ENCODE measurements around the gene AGRP.
A peak's percentile ranks its signal among the peaks of the same experiment; 100 is the strongest.

AGRP gene

DNA sequence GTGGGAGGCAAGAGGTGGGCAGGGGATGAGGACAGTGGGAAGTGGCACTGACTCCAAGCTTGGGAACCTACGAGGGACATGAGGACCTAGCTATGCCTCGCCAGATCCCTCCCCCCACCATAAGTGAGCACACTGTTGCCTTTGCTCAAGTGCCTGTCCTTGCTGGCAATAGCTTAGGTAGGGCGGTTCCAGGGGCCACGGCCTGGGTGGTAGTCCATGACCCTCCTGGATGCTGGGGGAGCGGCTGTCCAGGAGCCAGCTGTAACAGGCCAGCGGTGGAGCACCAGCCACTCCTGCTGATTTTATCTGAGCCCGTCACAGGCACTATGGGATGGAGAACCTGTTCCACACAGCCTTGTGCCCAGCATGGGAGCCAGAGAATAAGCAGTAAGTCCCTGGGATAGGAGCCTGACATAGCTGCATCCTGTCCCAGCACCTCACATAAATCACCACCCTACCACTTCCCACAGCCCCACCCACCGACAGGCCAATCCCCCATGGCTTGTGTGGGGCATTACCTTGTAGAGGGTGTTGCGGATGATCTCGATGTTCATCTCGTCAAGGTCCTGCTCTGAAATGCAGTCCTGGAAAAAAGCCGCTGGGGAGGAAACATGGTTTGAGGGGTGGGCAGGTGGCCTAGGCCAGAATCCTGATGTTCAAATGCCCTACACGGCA lies 40.6 kb downstream of the AGRP start:
- H3K79me1 ChIP-seq (replicated peaks; ENCODE audit: low read length, poor library complexity, severe bottlenecking): peaks cover 54% of the 10 kb centered on the region
- no peak overlapping the region for H3K23ac ChIP-seq (ENCODE audit: low read length in 2 of 2)
- no peak overlapping the region for H3K14ac ChIP-seq (ENCODE audit: low read length in 2 of 2)

DNA sequence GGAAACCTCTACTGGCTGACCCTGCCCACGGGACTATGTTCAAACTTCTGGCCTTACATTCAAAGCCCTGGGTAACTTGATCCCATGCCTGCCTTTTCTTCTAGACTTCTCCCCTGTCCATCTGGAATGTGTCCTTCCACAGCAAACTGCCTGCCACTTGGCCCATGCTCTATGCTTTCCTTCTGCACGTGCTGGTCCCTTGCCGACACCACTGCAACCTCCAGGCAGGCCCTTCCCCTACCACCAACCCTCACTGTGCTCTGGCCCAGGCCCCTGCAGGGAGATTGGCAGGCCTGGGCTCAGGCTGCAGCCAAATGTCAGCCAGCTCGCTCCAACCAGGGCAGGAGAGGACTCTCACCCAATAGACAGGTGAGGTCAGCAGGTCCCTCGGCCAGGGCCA lies 41.4 kb downstream of the AGRP start:
- no peak overlapping the region for H2BK15ac ChIP-seq (ENCODE audit: low read depth, poor library complexity, severe bottlenecking)
- WGBS: 95% methylated on average over 5 of the region's 5 CpGs
- H2BK12ac ChIP-seq (ENCODE audit: low read length in 2 of 2): no peak overlapping the region
- H3K27ac ChIP-seq (ENCODE audit: low read length, poor library complexity, severe bottlenecking): no peak overlapping the region
- H3K18ac ChIP-seq (ENCODE audit: low read depth in 1 of 2, low read length in 2 of 2): no peak overlapping the region
- peaks cover 69 to 91% of the 10 kb centered on the region in 2 experiments for H3K36me3 ChIP-seq (ENCODE audit: control insufficient read depth in 1 of 2, insufficient read depth in 2 of 2, low read depth in 1 of 2, low read length in 2 of 2)
- H3K4ac ChIP-seq (ENCODE audit: low read depth in 1 of 2, low read length in 2 of 2): no peak overlapping the region
- H3K79me1 ChIP-seq (replicated peaks; ENCODE audit: low read length, poor library complexity, severe bottlenecking): peaks cover 46% of the 10 kb centered on the region
- no peak overlapping the region for H4K91ac ChIP-seq (ENCODE audit: low read length)
- H2AK5ac ChIP-seq (ENCODE audit: low read length, severe bottlenecking): no peak overlapping the region
- H3K9me3 ChIP-seq (ENCODE audit: control insufficient read depth, low read length): no peaks in the 10 kb centered on the region
- no peak overlapping the region for H3K4me3 ChIP-seq (ENCODE audit: insufficient read depth in 1 of 2, low read depth in 1 of 2, low read length in 2 of 2)
- no peaks in the 10 kb centered on the region for H3K27me3 ChIP-seq (ENCODE audit: control insufficient read depth in 1 of 2, insufficient read depth in 1 of 2, low read length in 2 of 2)
- H3K4me1 ChIP-seq (ENCODE audit: control insufficient read depth, insufficient read depth, low read depth, low read length): peaks cover 30% of the 10 kb centered on the region
- H4K8ac ChIP-seq (ENCODE audit: low read length): no peak overlapping the region
- no peak overlapping the region for H3K4me2 ChIP-seq (ENCODE audit: low read length, poor library complexity, severe bottlenecking)
- no peak for DNase-seq
- no peak overlapping the region for H2AFZ ChIP-seq (ENCODE audit: low read depth, low read length)
- H3K14ac ChIP-seq (ENCODE audit: low read length in 2 of 2): no peak overlapping the region
- no peak overlapping the region for H2BK5ac ChIP-seq (ENCODE audit: low read depth, low read length, poor library complexity, severe bottlenecking)
- no peak overlapping the region for H3K9ac ChIP-seq (ENCODE audit: low read length)
- no peak overlapping the region for H3K23ac ChIP-seq (ENCODE audit: low read length in 2 of 2)
- no peak overlapping the region for H2BK120ac ChIP-seq (ENCODE audit: low read depth, low read length)

More for the DNA sequence above, 40.6 kb downstream of the AGRP start:
- H3K4ac ChIP-seq (ENCODE audit: low read depth in 1 of 2, low read length in 2 of 2): no peak overlapping the region
- no peak overlapping the region for H3K4me2 ChIP-seq (ENCODE audit: low read length, poor library complexity, severe bottlenecking)
- no peak overlapping the region for H2BK120ac ChIP-seq (ENCODE audit: low read depth, low read length)
- H3K18ac ChIP-seq (ENCODE audit: low read depth in 1 of 2, low read length in 2 of 2): no peak overlapping the region
- WGBS: 95% methylated on average over 12 of the region's 13 CpGs
- peaks cover 37% of the 10 kb centered on the region for H3K4me1 ChIP-seq (ENCODE audit: control insufficient read depth, insufficient read depth, low read depth, low read length)
- no peak overlapping the region for H2BK5ac ChIP-seq (ENCODE audit: low read depth, low read length, poor library complexity, severe bottlenecking)
- no peak overlapping the region for H4K91ac ChIP-seq (ENCODE audit: low read length)
- H3K36me3 ChIP-seq (ENCODE audit: control insufficient read depth in 1 of 2, insufficient read depth in 2 of 2, low read depth in 1 of 2, low read length in 2 of 2): peaks cover 63 to 91% of the 10 kb centered on the region in 2 experiments
- peak overlapping the region; percentile 47 for H3K9ac ChIP-seq (ENCODE audit: low read length)
- H3K4me3 ChIP-seq (ENCODE audit: insufficient read depth in 1 of 2, low read depth in 1 of 2, low read length in 2 of 2): peak overlapping the region in 1 of 2 experiments; percentile 45
- H2BK15ac ChIP-seq (ENCODE audit: low read depth, poor library complexity, severe bottlenecking): no peak overlapping the region
- no peak overlapping the region for H2AFZ ChIP-seq (ENCODE audit: low read depth, low read length)
- H3K27me3 ChIP-seq (ENCODE audit: control insufficient read depth in 1 of 2, insufficient read depth in 1 of 2, low read length in 2 of 2): no peaks in the 10 kb centered on the region
- no peak overlapping the region for H2AK5ac ChIP-seq (ENCODE audit: low read length, severe bottlenecking)
- H2BK12ac ChIP-seq (ENCODE audit: low read length in 2 of 2): no peak overlapping the region
- no peak overlapping the region for H4K8ac ChIP-seq (ENCODE audit: low read length)
- no peak overlapping the region for H3K27ac ChIP-seq (ENCODE audit: low read length, poor library complexity, severe bottlenecking)
- no peaks in the 10 kb centered on the region for H3K9me3 ChIP-seq (ENCODE audit: control insufficient read depth, low read length)
- DNase-seq: no peak

DNA sequence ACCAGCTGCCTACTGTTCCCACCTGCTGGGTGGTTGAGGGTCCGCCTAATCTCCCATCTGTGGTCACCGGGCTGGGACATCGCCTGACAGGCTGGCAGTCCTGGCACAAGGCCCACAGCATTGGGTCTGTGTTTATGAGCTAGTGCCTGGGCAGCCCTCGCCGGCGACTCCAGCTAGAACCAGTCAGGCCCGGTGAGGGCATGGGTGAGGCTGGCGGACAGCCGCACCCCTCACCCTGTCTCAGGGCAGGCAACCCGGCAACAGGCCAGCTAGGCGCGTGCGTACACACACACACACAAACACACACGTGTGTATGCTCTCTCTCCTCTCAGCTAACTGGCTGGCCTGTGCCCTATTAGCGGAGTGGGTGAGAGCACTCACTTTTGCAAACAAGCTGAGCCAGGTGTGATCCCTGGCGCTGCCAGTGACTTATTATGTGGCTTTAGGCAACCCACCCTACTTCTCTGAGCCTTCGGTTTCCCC lies 42.0 kb downstream of the AGRP start:
- Histone ChIP-seq H3K23ac (ENCODE audit: low read length in 2 of 2) (no peak overlapping the region), H2BK12ac (ENCODE audit: low read length in 2 of 2) (no peak overlapping the region), H3K27ac (ENCODE audit: low read length, poor library complexity, severe bottlenecking) (no peak overlapping the region), H4K8ac (ENCODE audit: low read length) (no peak overlapping the region), H2AFZ (ENCODE audit: low read depth, low read length) (no peak overlapping the region), H3K9me3 (ENCODE audit: control insufficient read depth, low read length) (no peaks in the 10 kb centered on the region), H3K9ac (ENCODE audit: low read length) (no peak overlapping the region), H3K79me1 (replicated peaks; ENCODE audit: low read length, poor library complexity, severe bottlenecking) (peaks cover 40% of the 10 kb centered on the region), H3K18ac (ENCODE audit: low read depth in 1 of 2, low read length in 2 of 2) (no peak overlapping the region), H2BK15ac (ENCODE audit: low read depth, poor library complexity, severe bottlenecking) (no peak overlapping the region), H2AK5ac (ENCODE audit: low read length, severe bottlenecking) (no peak overlapping the region), H4K91ac (ENCODE audit: low read length) (no peak overlapping the region), H2BK120ac (ENCODE audit: low read depth, low read length) (no peak overlapping the region), H3K27me3 (ENCODE audit: control insufficient read depth in 1 of 2, insufficient read depth in 1 of 2, low read length in 2 of 2) (no peaks in the 10 kb centered on the region), H2BK5ac (ENCODE audit: low read depth, low read length, poor library complexity, severe bottlenecking) (no peak overlapping the region), H3K4me2 (ENCODE audit: low read length, poor library complexity, severe bottlenecking) (no peak overlapping the region), H3K14ac (ENCODE audit: low read length in 2 of 2) (no peak overlapping the region), H3K4me1 (ENCODE audit: control insufficient read depth, insufficient read depth, low read depth, low read length) (peaks cover 25% of the 10 kb centered on the region), H3K36me3 (ENCODE audit: control insufficient read depth in 1 of 2, insufficient read depth in 2 of 2, low read depth in 1 of 2, low read length in 2 of 2) (peaks cover 75 to 91% of the 10 kb centered on the region in 2 experiments), H3K4ac (ENCODE audit: low read depth in 1 of 2, low read length in 2 of 2) (no peak overlapping the region), H3K4me3 (ENCODE audit: insufficient read depth in 1 of 2, low read depth in 1 of 2, low read length in 2 of 2) (no peak overlapping the region)
- WGBS: 97% methylated on average over 17 of the region's 17 CpGs
- no peak for DNase-seq

DNA sequence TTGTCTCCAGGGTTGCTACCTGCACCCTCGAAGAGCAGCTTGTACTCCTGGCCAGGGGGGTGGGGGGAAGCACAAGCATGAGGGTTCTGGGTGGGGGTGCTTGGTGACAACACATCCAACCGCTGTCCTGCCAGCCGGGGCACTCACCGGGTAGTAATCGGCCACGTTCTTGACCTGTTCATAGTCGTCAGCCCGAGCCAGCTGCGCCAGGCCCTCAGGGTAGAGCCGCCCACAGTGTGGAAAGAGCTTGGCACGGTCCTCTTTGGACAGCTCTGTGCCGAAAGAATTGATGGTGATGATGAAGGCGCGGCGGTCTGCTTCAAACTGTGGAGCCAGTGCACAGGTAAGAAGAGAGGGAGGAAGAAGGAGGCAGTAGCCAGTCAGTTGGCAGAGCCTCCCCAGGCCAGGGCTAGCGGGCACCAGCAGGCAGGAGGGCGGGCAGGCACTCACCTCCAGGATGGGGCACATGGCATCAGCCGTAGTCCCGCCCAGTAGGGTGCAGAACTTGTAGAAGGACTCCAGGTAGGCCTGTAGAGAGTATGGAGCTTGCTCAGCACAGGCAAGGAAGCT lies 44.4 kb downstream of the AGRP start:
- no peak overlapping the region for H3K27ac ChIP-seq (ENCODE audit: low read length, poor library complexity, severe bottlenecking)
- no peak overlapping the region for H3K9ac ChIP-seq (ENCODE audit: low read length)
- H2BK5ac ChIP-seq (ENCODE audit: low read depth, low read length, poor library complexity, severe bottlenecking): no peak overlapping the region
- H2BK12ac ChIP-seq (ENCODE audit: low read length in 2 of 2): no peak overlapping the region
- H4K91ac ChIP-seq (ENCODE audit: low read length): no peak overlapping the region
- no peak overlapping the region for H2AK5ac ChIP-seq (ENCODE audit: low read length, severe bottlenecking)
- H3K4me3 ChIP-seq (ENCODE audit: insufficient read depth in 1 of 2, low read depth in 1 of 2, low read length in 2 of 2): no peak overlapping the region
- H2BK120ac ChIP-seq (ENCODE audit: low read depth, low read length): no peak overlapping the region
- H3K4ac ChIP-seq (ENCODE audit: low read depth in 1 of 2, low read length in 2 of 2): no peak overlapping the region
- H3K14ac ChIP-seq (ENCODE audit: low read length in 2 of 2): no peak overlapping the region
- H3K36me3 ChIP-seq (ENCODE audit: control insufficient read depth in 1 of 2, insufficient read depth in 2 of 2, low read depth in 1 of 2, low read length in 2 of 2): peaks cover 74 to 83% of the 10 kb centered on the region in 2 experiments
- H3K4me2 ChIP-seq (ENCODE audit: low read length, poor library complexity, severe bottlenecking): no peak overlapping the region
- H3K18ac ChIP-seq (ENCODE audit: low read depth in 1 of 2, low read length in 2 of 2): no peak overlapping the region
- WGBS: 97% methylated on average over 19 of the region's 19 CpGs
- H2AFZ ChIP-seq (ENCODE audit: low read depth, low read length): no peak overlapping the region
- DNase-seq: no peak
- peaks cover 9% of the 10 kb centered on the region for H3K4me1 ChIP-seq (ENCODE audit: control insufficient read depth, insufficient read depth, low read depth, low read length)
- H3K23ac ChIP-seq (ENCODE audit: low read length in 2 of 2): no peak overlapping the region
- no peaks in the 10 kb centered on the region for H3K9me3 ChIP-seq (ENCODE audit: control insufficient read depth, low read length)
- H2BK15ac ChIP-seq (ENCODE audit: low read depth, poor library complexity, severe bottlenecking): no peak overlapping the region
- no peaks in the 10 kb centered on the region for H3K27me3 ChIP-seq (ENCODE audit: control insufficient read depth in 1 of 2, insufficient read depth in 1 of 2, low read length in 2 of 2)
- H3K79me1 ChIP-seq (replicated peaks; ENCODE audit: low read length, poor library complexity, severe bottlenecking): peaks cover 28% of the 10 kb centered on the region
- no peak overlapping the region for H4K8ac ChIP-seq (ENCODE audit: low read length)
